ENCODE measurements around the gene MED13L.

GRCh38 chr12:116244474-116245090 is 32.9 kb downstream of the MED13L start:
- TF ChIP-seq CTCF (IDR thresholded peaks at IDR 0.05), result no peak
- TF ChIP-seq POLR2A (IDR thresholded peaks at IDR 0.05), result no peak
